SHP77 treated with DMSO at 0.1 percent for 48 hours (cell line): ENCODE results near the gene CYGB.
"Not testable (repeated sequence)": the region's sequence is repeated elsewhere in the genome, so short reads cannot be mapped to it uniquely, and the experiment has no call there.

Experiments used
- DNase-seq: peaks from one replicate; lab custom pipeline; 2025; lab: John Stamatoyannopoulos, UW

CYGB gene

DNA sequence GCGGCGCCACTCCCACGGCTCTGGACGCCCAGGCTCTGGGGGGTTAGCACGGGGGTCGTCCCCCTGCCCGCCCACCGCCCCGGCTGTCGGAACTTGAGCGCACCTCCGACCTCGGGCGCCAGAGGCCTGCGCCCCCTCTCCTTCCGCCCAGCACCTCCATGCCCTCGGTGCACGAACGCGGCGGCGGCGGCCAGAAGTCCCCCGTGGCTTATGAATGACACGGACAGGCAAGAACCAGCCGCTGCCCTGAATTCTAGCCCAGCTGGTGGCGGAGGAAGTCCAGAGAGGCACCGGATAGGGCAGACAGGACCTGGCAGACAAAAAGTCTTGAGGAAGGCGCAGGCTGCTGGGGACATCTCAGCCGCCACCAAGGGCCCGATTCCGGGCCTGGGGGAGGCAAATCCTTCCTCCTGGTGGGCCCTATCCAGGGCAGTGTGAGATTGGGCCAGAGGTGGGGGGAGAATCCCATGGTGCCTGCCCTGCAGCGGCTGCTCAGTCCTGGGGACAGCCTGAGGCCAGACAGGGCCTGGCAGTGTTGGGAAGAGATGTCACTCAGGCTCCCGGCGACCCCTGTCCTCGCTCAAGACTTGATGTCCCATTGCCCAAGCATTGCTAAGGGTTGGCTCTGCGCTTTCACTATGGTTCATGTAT is 897 bp upstream of the CYGB start:
- DNase-seq, result no peak

- DNase-seq, result no peak
These were observed 276 bp downstream of the CYGB start for GRCh38 chr17:76537288-76537577.

GRCh38 chr17:76536511-76537287 is 810 bp downstream of the CYGB start:
- DNase-seq, result no peak

DNA sequence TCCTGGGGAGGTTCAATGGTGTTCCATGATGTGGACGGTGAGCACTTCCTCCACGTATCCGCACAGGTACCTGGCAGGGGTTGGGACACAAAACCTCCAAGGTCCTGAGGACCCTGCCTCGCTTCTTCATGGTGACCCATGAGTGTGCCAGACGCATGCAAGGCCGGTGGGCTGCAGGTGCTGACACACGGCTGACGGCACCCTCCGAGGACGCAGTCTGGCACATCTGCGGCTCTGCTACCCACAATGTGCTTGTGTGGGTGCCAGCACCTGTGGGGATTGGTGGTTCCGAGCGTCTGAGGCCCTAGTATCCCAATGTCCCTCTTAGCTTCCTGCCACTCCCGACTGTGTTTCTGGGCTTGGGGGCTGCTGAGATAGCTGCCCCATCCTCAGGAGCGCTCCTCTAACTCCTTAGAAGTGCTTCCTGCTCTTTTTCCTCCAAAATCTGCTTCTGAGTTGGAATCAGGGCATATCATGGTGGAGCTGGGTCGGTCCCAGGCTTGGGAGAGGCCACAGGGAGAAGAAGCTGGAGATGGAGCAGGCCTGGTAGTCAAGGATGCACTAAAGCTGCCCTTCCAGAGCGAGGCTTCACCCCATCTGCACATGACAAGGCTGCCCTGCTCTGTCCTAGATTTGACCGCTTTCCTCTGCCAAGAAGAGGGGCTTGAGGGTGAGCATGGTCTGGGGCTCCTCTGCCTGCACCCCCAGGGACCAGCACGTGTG is 1.6 kb downstream of the CYGB start:
- DNase-seq, result no peak

DNA sequence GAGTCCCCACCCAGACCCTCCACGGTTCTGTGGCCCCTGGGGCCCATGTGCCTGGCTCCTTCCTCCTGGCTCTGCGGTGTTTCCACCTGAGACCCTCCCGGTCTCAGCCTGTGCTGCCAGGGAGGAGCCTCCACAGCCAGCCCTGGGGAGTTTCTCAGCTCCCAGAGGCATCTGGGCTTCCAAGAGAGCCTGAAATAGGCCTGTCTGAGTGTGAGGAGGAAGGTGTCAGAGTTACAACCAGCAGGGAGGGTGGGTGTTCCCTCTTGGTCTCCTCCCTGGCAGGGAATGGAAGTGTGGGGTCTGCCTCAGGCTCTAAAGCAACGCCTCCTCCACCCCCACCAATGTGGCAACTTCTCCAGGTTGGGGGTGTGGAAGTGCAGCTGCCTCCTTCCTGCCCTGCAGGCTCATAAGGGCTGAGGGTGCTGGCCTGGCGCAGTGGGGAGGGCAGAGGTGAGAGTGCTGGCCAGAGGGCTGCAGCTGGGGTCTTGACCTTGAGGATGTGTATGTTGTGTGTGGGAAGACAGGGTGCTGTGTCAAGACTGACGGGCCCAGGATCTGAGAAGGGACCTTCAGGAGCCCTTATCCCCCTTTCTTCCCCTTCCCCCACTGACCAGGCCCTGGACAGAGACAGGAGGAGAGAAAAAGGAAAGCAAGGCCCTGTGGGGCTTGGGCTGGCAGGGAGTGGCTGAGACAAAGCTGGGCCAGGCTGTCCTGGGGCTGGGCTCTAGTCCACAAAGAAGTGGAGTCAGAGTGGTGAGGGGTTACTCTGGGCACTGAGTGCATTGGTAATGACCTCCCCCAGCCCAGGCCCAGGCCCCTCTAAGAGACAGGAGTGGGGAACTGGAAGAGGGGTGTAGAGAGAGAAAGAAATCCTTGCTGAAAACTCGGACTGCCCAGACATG is 2.4 kb downstream of the CYGB start:
- no peak for DNase-seq

- DNase-seq, result not testable (repeated sequence)
These were observed 3.7 kb downstream of the CYGB start for GRCh38 chr17:76533640-76534359.

DNA sequence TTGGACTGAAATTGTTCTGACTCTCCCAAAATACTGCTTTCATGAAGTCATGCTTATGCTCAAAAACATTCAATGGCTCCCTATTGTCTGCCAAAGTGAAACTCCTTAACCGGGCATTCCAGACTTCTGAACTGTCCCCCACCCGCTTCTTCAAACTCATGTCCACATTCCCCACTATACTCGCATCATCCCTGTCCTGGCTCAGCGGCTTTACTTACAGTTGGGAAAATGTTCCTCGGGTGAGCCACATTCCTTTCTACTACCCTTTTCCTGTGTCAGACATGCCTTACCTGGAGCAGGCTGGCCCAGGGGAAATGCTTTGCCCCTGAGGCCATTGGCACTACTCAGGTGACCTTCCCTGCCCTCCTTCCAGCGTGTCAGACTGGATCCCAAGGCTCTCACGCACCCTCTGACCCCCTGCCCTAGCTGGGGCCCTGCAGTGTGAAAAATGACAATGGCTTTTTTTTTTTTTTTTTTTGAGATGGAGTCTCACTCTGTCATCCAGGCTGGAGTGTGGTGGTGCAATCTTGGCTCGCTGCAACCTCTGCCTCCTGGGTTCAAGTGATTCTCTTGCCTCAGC is 5.3 kb downstream of the CYGB start:
- DNase-seq, result no peak

DNA sequence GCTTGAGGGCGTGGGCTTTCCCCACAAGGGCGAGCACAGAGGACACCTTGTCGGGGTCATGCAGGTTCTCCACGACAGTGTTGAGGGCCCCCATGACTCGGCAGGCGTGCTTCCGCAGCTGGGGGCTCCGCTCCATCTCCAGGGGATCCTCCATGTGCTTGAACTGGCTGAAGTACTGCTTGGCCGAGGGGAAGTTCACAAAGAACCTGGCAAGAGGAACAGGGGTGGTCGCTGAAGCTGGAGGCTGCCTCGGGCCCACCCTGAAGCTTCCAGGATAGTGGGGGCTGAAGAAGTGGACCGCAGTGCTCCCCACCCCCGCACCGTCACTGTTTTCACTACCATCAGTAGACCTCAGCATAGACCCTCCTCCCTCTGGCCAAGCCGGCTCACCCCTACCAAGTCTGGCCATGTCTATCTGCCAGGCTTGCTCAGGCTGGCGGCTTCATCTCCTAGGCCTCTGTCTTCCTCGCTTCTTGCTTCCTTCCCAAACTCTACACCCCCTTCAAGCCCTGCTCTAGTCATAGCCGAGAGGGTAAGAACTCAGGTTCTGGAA is 5.9 kb downstream of the CYGB start:
- no peak for DNase-seq

DNA sequence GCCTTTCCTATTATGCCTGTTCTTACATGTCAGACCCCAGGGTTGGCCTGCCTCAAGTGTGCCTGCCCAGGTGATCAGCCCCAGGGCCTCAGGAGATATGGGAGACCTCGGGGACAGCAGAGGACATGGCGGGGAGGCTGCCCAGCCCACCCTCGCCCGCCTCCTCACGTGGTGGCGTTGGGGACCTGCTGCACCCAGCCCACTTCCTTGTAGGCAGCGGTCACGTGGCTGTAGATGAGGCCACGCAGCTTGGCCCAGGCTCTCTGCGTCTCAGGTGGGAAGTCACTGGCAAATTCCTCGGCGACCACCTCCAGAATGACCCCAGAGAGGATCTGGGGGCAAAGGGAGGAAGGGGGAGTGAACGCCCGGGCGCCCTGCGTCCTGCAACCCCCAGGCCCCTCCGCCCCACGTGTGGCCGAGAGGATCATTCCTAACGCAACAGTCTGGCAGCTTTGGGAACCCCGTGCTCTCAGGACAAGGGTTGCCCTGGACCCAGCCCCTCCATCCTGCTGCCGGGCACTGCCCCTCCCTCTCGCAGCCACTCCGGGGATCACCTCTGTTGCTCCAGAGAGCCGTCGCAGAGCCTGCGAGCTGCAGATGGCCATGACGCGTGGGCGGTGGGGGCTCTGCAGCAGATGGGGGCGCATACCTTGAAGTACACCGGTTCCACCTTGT is 6.6 kb downstream of the CYGB start:
- DNase-seq, result no peak

DNA sequence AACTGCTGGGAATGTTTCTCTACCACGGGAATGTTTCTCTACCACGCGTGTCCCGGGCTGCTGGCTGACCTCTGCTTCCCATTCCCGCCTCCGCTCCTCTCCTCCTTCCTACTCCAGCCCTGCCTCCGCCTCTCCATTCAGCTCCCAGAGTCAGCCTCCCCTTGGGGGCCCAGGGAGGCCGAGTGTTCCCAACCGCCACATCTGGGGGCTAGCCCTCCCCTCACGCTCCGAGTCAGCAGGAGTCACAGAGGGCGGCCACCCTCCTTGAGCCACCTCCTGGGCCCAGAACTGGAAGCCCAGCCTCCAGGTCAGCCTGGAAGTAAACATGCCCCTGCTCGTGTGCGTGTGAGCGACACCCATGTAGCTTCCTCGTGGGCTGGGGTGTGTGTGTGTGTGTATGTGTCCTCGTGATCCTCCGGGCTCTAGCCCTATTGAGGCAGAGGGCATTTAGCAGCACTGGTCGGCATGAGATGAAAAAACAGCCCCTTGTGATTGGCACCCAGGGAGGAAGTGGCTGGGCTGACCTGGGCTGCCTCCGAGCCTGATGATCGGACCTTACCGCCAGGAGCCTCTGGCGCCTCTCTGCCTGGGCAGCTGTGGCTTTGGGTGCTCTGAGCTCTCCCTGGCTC is 7.3 kb downstream of the CYGB start:
- no peak for DNase-seq

DNA sequence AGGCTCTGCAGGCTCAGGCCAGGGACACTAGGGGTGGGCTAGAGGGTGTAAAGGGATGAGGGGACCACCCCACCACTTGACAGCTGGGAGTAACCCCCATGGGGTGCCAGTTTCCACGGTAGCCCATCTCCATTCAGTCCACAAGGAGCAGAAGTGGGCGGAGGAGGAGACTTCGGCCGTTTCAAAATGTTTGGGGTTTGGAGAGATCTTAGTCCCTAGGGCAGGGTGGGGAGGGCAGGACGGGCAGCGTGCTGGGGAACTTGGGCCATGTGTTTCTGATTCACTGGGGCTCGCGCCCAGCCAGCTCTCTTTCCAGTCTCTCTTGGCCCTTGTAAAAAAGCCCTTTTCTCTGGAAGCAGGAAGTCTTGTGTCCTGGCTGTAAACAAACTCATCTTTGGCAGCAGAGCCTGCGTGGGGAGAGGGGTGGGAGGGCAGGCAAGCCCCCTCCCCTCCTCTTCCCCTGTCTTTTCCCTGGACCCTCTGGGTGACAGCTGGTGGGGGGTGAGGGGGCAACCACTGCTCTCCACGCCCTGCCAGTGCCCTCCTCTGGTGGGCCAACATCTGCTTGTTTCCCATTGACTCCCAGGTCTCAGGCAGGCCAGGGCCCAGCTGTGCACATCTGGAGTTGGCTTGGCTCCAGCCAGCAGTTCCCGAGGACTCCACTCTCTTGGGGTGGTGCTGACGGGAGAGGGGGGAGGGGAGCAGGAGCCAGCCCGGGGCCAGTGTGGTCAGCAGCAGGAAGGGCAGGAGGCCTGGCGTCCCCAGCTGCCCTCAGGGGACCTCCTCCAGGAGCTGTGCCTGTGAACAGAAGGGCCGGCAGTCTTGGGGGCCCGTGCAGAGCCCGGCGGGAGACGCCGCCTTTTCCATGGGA is 8.1 kb downstream of the CYGB start:
- DNase-seq, result no peak

DNA sequence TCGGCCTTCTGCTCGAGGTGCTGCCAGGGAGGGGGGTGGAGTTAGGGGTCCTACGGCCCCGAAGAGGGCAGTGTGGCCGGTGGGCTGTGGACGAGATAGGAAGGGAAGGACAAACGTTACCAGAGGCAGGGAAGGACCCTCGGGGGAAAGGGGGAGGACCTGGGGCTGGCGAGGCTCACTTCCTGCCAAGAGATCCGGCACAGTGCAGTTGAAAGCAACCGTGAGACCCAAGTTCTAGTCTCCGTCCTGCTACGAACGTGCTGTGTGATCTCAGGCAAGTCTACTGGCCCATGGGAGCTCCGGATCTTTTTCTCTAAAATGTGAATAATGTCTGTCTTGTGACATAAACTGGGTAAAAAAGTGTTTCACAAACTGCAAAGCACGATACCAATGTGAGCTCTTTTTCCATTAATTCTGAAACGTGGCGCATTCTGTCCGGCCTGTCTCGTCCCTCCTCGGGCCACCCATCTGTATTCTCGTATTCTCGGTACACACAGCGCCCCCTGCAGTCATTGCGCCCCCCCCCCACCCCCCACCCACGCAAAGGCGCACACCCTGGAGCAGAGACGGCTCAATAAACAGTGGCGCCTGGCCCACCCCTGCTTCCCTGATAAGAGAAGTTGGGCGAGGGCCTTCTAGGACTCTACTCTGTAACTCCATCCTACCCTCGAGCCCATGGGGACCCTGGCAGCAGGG is 8.8 kb downstream of the CYGB start:
- DNase-seq, result no peak

DNA sequence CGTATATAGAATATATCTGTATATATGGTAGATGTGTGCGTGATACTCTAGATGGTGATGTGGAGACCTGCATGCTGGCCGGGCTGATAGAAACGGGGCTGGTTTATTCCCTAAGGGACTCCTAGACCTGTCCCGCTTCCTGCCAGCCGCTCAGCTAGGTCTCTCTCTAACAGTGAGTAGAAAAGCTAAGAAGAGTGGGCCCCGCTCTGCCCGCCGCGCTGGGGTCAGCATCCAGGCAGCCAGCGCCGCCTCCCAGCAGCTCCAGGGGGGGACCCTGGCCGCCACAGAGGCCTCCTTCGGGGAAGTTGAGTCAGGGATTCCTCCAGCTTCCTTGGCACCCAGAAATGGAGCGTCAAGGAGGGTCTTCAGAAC is 9.4 kb downstream of the CYGB start:
- DNase-seq, result no peak

GRCh38 chr17:76527430-76528111 is 9.9 kb downstream of the CYGB start:
- no peak for DNase-seq

DNA sequence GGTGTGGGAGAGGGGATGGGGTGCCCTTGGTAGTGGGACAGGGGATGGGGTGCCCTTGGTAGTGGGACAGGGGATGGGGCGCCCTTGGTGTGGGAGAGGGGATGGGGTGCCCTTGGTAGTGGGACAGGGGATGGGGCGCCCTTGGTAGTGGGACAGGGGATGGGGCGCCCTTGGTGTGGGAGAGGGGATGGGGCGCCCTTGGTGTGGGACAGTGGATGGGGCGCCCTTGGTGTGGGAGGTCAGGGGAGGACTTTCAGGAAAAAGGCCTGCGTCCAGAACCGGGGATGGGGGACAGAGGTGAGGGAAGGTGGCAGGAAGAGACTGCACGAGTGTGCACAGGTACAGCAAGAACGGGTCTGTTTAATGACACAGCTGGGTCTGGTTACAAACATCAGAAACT is 10.5 kb downstream of the CYGB start:
- DNase-seq, result not testable (repeated sequence)

- not testable (repeated sequence) for DNase-seq
These were observed 12.0 kb downstream of the CYGB start for GRCh38 chr17:76525513-76525833.

DNA sequence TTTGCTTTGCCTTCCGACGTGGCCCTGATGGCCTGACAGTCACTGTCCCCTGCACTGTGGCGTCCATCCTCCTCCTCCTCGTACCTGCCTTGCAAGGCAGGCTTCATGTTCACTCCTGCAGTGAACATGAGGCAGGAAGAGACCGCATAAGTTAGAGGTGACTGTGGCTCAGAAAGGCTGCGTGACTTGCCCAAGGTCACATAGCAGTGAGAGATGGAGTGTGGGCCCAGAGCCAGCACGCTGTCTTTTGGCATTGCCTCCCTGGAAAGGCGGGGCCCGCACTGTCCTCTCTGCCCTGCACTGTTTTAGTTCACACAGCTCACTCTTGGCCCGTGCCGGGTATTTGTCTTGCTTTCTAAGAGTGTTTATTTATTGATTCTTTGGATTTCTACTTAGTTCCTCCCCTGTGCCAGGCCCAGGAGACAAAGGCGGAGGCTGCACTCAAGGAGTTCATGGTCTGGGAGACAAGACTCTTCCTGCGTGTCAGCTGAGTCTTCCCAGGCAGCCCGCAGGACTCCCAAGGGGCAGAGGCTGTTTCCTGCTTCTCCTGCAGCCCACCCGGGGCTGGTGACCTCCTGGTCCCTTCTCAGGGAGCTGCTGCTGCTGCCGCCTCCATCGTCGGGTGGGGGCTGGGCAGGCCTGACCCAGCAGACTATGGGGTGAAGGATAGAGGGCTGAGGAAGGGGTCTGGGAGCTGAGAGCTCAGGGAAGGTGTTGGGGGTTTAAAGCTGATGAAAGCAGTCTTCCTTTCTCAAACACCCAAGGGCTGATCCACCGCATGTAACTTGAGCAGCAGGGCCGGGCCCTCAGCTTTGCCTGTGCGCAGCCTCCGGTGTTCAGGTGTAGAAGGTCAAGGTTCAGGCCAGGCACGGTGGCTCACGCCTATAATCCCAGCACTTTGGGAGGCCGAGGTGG is 12.7 kb downstream of the CYGB start:
- DNase-seq, result no peak
